Measurements from ENCODE around the gene TTC34.
"Not testable (repeated sequence)": the region's sequence is repeated elsewhere in the genome, so short reads cannot be mapped to it uniquely, and the experiment has no call there.

GRCh38 chr1:2754597-2754996 is 46.9 kb downstream of the TTC34 start:
- TF ChIP-seq CTCF (IDR thresholded peaks at IDR 0.05; ENCODE audit: borderline replicate concordance, extremely low read depth, low read length, poor library complexity, severe bottlenecking); EZH2 (IDR thresholded peaks at IDR 0.05; ENCODE audit: borderline replicate concordance, low read depth, low read length, severe bottlenecking): not testable (repeated sequence)

Measured in DND-41 (cell line).